Measurements from ENCODE around the gene TRAF2. TPM values are rescaled to one million over a fixed set of nuclear protein-coding genes. Genes with fewer than 3 reads are reported as not detected.
"Not testable (repeated sequence)": the region's sequence is repeated elsewhere in the genome, so short reads cannot be mapped to it uniquely, and the experiment has no call there.

TRAF2 gene
- total and polyA plus RNA-seq, 9 of the 15 experiments (the other 6 are each of a cell fraction or from before 2014, with no cell fraction given) = 0.24 to 45.2 (median 18.0) TPM

GRCh38 chr9:136843159-136843800 lies 43.0 kb upstream of the TRAF2 start:
- 32% methylated on average over 9 of the region's 21 CpGs for WGBS (ENCODE audit: insufficient coverage, low coverage, missing lambda C conversion rate)
- FAIRE-seq; H2AFZ ChIP-seq (ENCODE audit: low read depth, low read length); DNase-seq (ENCODE audit: extremely low read depth in 1 of 4, low spot score in 3 of 4); H3K27me3 ChIP-seq (ENCODE audit: control insufficient read depth in 2 of 2, insufficient read depth in 2 of 2, low read length in 2 of 2); H3K27ac ChIP-seq (ENCODE audit: extremely low read depth, low read depth, low read length); H3K4me3 ChIP-seq; H3K9me3 ChIP-seq (replicated peaks; ENCODE audit: control insufficient read depth, insufficient read depth, low read depth, low read length); H3K9me1 ChIP-seq (ENCODE audit: control insufficient read depth, insufficient read depth, low read length); in situ Hi-C loops (cut with MboI); BruUV-seq (replicated peaks); H3K4me2 ChIP-seq (ENCODE audit: insufficient read depth, low read length); H3K79me2 ChIP-seq (ENCODE audit: control insufficient read depth, insufficient read depth, low read length); ATAC-seq; CTCF ChIA-PET (ENCODE audit: low intra/inter-chr PET ratio): not testable (repeated sequence)
- TF ChIP-seq POLR2G (IDR thresholded peaks at IDR 0.05; ENCODE audit: low read depth, low read length) = peak; percentile 73
- Histone ChIP-seq H3K9ac (ENCODE audit: insufficient read depth in 1 of 2, low read depth in 2 of 2, low read length in 2 of 2) (peak overlapping the region in 1 of 2 experiments; percentile 84; a peak in 2 of 4 replicates), H4K20me1 (replicated peaks; ENCODE audit: control insufficient read depth, insufficient read depth, low read length) (peaks cover 17% of the 10 kb centered on the region), H3K36me3 (ENCODE audit: control insufficient read depth, insufficient read depth, low read length) (peaks cover 27% of the 10 kb centered on the region; the same call in 2 of the 3 replicates), H3K4me1 (replicated peaks in 1 of 2; ENCODE audit: control insufficient read depth in 2 of 2, insufficient read depth in 2 of 2, low read length in 2 of 2) (peaks cover 12 to 94% of the 10 kb centered on the region in 2 experiments)
- intact Hi-C loops (cut with micrococcal nuclease) = loop anchor here (2.0 kb wide), 1 partner anchor 192 kb away; no protein-coding TSS in a partner anchor
- POLR2A ChIA-PET = interaction anchor here (1.3 kb wide), 1 partner anchor 17 kb away, joined by 4 read pairs; no protein-coding TSS in a partner anchor

- H3K9ac ChIP-seq (ENCODE audit: insufficient read depth in 1 of 2, low read depth in 2 of 2, low read length in 2 of 2); H3K27me3 ChIP-seq (ENCODE audit: control insufficient read depth in 2 of 2, insufficient read depth in 2 of 2, low read length in 2 of 2); H3K9me3 ChIP-seq (replicated peaks; ENCODE audit: control insufficient read depth, insufficient read depth, low read depth, low read length); H3K9me1 ChIP-seq (ENCODE audit: control insufficient read depth, insufficient read depth, low read length); H3K27ac ChIP-seq (ENCODE audit: extremely low read depth, low read depth, low read length); H3K4me2 ChIP-seq (ENCODE audit: insufficient read depth, low read length); ATAC-seq; in situ Hi-C loops (cut with MboI); BruUV-seq (replicated peaks); CTCF ChIA-PET (ENCODE audit: low intra/inter-chr PET ratio); H2AFZ ChIP-seq (ENCODE audit: low read depth, low read length); FAIRE-seq; H3K4me3 ChIP-seq; POLR2A ChIA-PET: not testable (repeated sequence)
- Histone ChIP-seq H3K79me2 (ENCODE audit: control insufficient read depth, insufficient read depth, low read length) (peaks cover 12% of the 10 kb centered on the region), H3K36me3 (ENCODE audit: control insufficient read depth, insufficient read depth, low read length) (peaks cover 19% of the 10 kb centered on the region; the same call in 2 of the 3 replicates), H4K20me1 (replicated peaks; ENCODE audit: control insufficient read depth, insufficient read depth, low read length) (peaks cover 17% of the 10 kb centered on the region), H3K4me1 (replicated peaks in 1 of 2; ENCODE audit: control insufficient read depth in 2 of 2, insufficient read depth in 2 of 2, low read length in 2 of 2) (peaks cover 12 to 89% of the 10 kb centered on the region in 2 experiments)
- 63% methylated on average over 23 of the region's 99 CpGs for WGBS (ENCODE audit: insufficient coverage, low coverage, missing lambda C conversion rate)
- intact Hi-C loops (cut with micrococcal nuclease) = loop anchor here (2.0 kb wide), 1 partner anchor 191 kb away; no protein-coding TSS in a partner anchor
- DNase-seq (ENCODE audit: extremely low read depth in 1 of 4, low spot score in 3 of 4) = peak in 1 of 4 experiments; percentile 46
- TF ChIP-seq MAZ (CRISPR knock-in tag; conservative IDR thresholded peaks at IDR 0.05 in 1 of 2, IDR thresholded peaks at IDR 0.05 in 1 of 2) (peak in 1 of 2 experiments; percentile 26; a peak in 1 of 4 replicates), ZBTB7A (IDR thresholded peaks at IDR 0.05; ENCODE audit: borderline replicate concordance, control insufficient read depth, low read depth, low read length) (peak; percentile 81), SAFB (IDR thresholded peaks at IDR 0.05; ENCODE audit: borderline replicate concordance, low read depth, low read length) (0 out of 2 replicates have a peak, but pooled peaks have one; percentile 17), VEZF1 (CRISPR knock-in tag; IDR thresholded peaks at IDR 0.05) (peak; percentile 31; the same call in 1 of the 2 replicates), RAD21 (CRISPR knock-in tag; conservative IDR thresholded peaks at IDR 0.05 in 1 of 2, IDR thresholded peaks at IDR 0.05 in 1 of 2) (peak in 1 of 2 experiments; percentile 16; a peak in 1 of 4 replicates), SP1 (CRISPR knock-in tag; IDR thresholded peaks at IDR 0.05) (peak; percentile 68), FOXJ2 (tag; IDR thresholded peaks at IDR 0.05) (peak; percentile 34; the same call in 1 of the 2 replicates), RBM22 (IDR thresholded peaks at IDR 0.05; ENCODE audit: low read depth, low read length, poor library complexity, severe bottlenecking) (peak; percentile 67), EGR1 (conservative IDR thresholded peaks at IDR 0.05) (0 out of 2 replicates have a peak, but pooled peaks have one; percentile 15)
These were observed 42.2 kb upstream of the TRAF2 start for GRCh38 chr9:136843801-136844740.
